Embryonic facial prominence (tissue), 1 donor: ENCODE results near the gene GRK6.
"Not testable (repeated sequence)": the region's sequence is repeated elsewhere in the genome, so short reads cannot be mapped to it uniquely, and the experiment has no call there.

Experiments
- DNase-seq: peaks from one replicate; pipeline ENCODE4 v3.0.0-alpha.2; 2016; ENCODE audit errors: extremely low spot score

The GRK6 gene

DNA sequence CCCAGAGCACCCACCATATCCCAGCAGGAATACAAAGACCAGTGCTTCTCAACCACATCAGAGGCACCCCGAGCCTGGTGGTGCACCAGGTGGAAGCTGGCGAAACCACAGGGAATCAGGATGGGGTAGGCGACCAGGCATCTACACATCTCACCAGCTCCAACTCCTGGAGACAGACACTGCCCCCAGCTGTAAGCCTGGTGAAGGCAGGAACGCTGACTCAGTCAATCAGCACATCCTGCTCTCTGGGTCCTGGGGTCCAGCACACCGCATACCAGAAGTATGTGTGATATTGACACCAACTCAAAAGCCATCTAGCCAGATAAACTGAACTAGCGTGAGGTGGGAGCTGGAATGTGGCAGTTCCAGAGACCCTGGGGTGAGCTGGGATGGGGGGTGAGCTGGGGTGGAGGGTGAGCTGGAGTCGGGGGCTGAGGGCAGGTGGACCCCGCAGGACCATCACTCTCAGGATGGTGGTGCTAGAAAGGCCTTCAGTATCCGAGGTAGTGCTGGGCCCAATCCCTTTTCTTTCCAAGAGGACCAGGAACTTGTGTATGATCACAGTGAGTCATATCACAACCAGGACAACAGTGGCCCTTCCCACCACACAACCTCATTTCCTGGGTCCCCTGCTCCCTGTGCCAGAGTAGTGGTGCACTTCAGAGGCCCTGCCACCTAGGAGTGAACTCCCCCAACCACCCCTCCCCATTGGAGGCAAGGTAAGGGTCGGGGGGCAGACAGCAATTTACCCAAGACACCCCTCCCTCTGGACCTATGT is 44.5 kb downstream of the GRK6 start:
- DNase-seq = no peak

- DNase-seq = no peak
Measured at GRCh38 chr5:177471610-177472356, 45.3 kb downstream of the GRK6 start.

GRCh38 chr5:177472460-177473442 is 46.3 kb downstream of the GRK6 start:
- DNase-seq = no peak

- no peak for DNase-seq
Measured at GRCh38 chr5:177473443-177474001, 47.0 kb downstream of the GRK6 start, which contains the start of gene DBN1. Gene DBN1 (minus strand): TSS chr5:177473634. CDS start chr5:177473521, 113 bp downstream.

GRCh38 chr5:177474002-177474476 is 47.6 kb downstream of the GRK6 start:
- no peak for DNase-seq

- DNase-seq = no peak
Measured at GRCh38 chr5:177474846-177475562, 48.5 kb downstream of the GRK6 start.

DNA sequence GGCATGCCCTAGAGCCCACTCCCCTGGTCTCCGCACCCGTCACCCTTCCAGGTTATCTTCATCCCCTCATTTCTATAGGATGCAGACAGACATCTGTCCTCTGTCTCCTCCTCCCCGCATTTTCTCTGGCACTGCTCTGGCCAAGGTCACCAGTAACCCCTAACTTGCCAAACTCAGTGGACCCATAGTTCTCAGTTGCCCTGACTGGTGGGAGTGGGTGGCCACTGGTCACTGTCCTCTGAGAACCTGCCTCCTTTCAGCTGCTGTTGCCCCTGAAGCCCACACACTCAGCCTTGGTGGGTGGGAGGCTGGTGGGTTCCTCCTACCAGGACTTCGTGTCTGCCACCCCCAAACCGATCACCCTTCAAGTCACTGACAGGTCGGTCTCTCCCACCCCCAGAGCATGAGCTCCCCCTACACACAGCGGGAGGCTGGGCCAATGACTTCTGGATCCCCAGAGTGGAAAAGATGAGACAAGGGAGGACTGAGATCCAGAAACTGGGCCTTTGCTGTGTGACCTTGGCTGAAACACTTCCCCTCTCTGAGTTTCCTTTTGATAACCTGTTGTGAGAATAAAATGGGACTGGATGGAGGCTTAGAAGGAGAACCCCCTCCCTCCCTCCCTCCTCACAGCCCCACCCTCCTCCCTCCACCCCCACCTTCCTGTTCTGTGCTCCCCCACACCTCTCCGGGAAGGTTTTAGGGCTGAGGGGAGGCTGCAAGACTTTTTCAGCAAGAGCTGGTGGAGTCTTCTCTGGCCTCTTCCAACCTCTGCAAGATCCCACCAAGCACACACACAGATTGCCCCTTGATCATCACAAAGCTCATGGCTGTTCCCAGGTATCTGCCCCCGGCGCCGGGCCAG is 49.3 kb downstream of the GRK6 start:
- no peak for DNase-seq

- DNase-seq = no peak
Measured at GRCh38 chr5:177476531-177477233, 50.2 kb downstream of the GRK6 start.

DNA sequence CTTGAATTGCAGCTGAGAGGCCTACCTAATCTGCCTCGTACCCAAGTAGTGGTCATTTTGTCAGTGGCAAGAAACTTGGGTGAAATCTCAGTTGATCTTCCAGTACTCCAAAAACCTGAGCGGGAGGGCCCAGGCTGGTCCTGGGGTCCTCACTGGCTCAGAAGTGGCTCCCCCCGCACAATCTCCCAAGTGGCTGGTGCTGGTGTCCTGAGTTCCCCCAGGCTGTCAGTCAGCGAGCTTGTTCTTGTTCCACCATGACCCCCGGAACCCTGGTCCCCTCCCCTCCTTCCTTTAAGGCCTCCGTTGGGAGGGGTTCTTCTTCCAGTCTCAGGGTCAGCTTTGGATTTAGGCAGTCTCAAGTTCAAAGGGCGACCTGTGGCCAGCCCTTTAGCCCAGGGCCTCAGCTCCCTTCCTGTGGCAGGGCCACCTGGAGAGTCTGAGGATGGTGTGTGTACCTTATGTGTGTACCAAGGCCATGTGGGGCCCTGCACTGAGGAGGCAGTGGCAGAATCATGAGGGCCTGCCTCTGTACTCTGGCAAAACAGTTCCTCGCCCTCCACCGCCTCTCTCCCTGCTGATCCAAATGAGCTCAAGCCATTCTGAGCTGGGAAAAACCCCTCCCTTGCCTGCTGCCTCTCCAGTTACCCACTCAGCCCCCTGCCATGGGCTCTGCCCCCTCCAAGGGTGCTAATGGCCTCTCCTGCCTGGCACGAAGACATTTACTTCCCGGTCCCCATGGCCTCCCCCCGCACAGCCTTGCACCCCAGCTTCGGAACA is 51.4 kb downstream of the GRK6 start:
- no peak for DNase-seq

DNA sequence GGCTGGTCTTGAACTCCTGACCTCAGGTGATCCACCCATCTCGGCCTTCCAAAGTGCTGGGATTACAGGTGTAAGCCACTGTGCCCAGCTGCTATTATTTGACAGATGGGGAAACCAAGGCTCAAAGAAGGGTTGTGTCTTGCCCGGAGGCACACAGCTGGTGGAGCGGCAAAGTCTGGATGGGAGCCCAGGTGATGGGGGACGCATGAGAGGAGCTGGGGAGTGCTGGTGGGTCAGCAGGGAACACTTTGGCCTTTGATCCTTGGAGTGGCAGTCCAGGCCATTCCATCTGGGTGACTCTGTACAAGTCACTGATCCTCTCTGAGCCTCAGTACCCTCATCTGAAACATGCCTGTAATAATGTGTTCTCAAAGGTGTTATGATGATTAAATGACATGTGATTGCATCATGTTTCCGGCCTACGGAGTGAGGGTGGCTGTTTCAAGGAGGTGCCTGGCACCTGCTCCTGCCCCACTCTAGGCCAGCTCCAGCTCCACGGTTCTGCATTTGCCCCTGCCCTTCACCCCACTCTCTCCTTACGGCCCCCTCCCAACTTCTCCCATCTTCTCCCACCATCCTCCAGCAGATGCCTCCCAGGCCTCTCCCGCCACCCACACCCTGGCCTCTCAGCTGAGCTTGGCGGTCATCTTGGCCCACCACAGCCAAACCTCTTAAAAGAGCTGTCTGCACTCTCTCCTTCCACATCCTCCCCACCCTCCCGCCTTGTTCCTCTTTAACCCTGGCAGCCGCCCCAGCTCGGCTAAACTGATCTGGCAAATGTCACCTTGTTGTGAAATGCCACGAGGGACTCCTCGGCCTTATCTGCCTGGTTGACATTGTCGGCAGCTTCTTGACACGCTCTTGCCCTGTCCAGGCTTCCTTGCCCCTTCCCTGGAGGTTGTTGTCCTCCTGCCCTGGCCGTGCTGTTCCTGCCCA is 52.5 kb downstream of the GRK6 start:
- no peak for DNase-seq

DNA sequence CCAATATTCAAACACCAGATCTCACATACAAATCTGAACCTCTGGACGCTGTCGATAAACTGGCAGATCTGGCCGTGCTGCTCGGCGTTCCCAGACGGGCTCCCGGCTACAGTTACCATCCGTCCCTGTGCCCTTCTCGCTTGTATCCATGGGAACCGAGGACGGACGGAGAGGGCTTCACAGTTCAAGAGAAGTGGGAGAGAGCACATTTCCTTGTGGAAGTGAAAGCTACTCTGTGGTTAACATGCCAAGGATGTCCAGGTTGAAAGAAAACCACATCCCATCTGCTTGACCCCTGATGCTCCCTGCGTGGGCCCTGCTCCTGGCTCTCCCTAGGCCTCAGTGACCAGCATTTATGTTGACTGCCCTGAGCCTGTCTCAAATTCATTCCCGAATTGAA is 53.3 kb downstream of the GRK6 start:
- no peak for DNase-seq

GRCh38 chr5:177482359-177482795 is 55.9 kb downstream of the GRK6 start:
- DNase-seq = no peak

GRCh38 chr5:177483042-177483441 is 56.6 kb downstream of the GRK6 start:
- DNase-seq = no peak

GRCh38 chr5:177483994-177484901 is 57.8 kb downstream of the GRK6 start:
- no peak for DNase-seq

GRCh38 chr5:177484902-177485549 is 58.5 kb downstream of the GRK6 start:
- DNase-seq = no peak

- DNase-seq = not testable (repeated sequence)
Measured at GRCh38 chr5:177485753-177486152, 59.3 kb downstream of the GRK6 start.
